Stimulated activated CD4-positive, alpha-beta T cell treated with anti-CD3 and anti-CD28 coated beads, Interleukin-2, amount 100 ng/mL, for 48 hours (primary cell): ENCODE results near the gene ANKS1B.
"Not testable (repeated sequence)": the region's sequence is repeated elsewhere in the genome, so short reads cannot be mapped to it uniquely, and the experiment has no call there.

ENCODE experiments used
- DNase-seq, 2 donors: peaks; one replicate each; pipeline ENCODE4 v3.0.0-alpha.2; 2020

ANKS1B gene

DNA sequence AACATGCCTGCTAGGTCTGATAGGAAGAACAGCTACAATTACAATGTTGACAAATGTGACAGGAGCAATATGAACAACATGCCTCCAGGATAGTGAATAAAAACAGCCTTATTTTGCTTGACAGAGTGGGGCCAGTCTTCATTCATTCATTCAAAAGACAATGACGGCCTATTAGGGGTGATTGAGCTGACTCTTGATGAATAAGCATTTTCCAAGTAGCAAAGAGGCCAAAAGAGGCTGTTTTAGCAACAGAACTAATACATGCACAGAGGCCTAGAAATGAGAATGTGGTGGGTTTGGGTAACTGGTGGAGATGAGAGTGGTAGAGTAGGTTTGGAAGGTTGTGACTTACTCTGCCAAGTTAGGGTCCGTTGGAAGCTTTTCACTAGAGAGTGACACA is 1201.3 kb downstream of the ANKS1B start:
- no peak for DNase-seq

DNA sequence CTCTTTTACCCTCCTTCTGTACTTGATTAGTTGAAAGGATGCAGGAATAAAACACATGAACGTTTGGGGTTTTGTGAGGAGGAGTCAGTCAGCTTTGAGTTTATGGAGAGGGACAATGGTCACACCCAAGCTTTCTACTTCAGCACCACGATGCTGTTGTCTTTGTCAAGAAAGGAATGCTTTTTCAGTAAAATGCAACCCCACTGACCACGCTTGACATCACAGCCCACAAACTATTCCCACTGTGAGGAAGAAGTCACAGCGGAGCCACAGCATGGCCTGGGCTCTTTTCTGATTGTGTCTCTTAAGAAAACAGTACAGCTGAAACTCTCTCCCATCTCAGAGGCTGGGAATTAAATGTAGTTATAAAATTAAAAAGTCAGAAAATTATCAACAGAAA is 1204.5 kb downstream of the ANKS1B start:
- DNase-seq = no peak

DNA sequence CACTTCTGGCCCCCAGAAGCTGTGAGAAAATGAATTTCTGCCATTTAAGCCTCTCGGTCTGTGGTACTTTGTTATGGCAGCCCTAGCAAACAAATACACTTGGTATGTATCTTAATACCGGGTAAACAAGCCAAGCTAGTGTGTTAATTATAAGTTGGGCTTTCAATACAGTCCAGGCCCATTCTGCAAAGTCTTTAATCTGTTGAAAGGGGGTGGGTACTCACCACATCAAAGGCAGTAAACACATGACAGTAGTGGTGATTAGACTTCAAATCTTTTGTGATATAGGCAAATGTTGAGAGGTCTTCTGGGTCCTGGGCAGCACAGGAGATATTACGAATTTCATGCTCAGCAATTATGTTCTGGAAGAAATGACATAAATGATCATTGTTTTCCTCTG is 1211.9 kb downstream of the ANKS1B start:
- no peak for DNase-seq

- no peak for DNase-seq
Measured at GRCh38 chr12:98771811-98772752, 1212.7 kb downstream of the ANKS1B start.

DNA sequence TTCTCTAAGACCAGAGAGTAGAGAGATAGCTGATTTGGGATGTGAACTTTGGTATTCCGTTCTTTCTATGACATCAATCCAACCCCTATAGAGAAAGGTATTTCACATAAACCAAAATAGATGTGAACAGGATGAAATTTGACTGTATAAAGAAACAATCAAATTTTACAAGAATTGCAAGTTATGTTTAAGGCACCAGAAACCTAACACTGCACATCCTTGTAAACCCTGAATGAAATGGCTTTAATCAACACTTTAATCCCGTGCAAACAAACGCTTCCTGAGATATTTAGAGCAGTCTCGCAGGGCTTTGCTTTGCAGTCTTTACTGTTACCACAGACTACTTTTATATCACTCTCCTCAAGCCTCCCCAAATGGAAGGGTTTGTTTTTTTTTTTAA is 1214.5 kb downstream of the ANKS1B start:
- DNase-seq = no peak

GRCh38 chr12:98769068-98769467 is 1215.7 kb downstream of the ANKS1B start:
- no peak for DNase-seq

DNA sequence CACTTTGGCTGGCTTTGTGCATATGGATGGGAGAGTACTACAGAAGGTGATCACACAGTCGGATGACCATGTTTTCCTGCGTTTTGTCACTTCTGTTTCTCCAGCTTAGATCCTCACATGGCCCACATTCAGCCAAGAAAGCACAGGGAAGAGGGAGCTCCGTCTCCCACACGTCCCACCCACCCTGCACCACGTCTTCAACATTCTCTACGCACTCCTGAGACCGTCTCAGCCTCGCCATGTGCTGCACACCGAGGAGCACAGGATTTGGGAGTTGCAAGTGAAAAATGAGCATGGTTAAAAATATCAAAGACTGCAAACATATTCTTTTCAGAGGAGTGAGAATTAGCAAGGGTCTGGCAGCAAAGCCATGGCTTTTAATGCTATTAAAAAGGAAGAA is 1217.5 kb downstream of the ANKS1B start:
- no peak for DNase-seq

DNA sequence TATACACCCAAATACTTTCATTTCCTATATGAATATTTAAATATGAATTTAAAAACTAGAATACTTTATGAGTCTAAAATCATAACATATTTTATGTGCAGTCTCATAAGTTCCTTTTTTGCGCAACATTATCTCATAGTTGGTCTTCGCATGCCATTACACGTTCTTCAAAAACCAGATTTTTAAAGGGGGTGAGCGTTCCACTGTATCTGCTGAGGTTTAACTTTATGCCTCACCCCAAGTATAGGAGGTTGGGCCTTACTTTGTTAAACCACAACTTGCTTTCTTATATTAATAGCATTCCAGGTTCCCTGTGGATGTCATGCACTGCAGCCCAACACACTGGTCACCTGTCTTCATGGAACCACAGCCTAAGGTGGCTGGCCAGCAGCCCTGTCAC is 1221.1 kb downstream of the ANKS1B start:
- DNase-seq = no peak

DNA sequence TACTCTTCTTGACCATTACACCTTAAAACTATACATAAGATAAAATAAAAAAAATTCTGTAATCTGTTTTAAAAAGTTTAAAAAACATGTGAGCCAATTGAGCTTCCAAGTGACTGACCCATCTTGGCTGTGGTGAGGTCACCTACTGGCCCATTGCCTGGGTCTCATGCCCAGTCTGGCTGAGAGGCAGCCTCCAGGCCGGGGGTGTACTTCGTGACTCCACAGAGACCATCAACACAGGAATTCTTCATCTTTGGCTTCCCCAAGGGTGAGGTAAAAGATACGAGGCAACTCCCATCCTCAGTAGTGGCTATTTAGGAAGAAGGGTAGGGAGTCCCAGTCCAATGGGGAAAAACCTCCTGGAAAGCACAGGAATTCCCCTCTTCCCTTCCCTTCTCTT is 1226.4 kb downstream of the ANKS1B start:
- DNase-seq = no peak

- no peak for DNase-seq
Measured at GRCh38 chr12:98757455-98757854, 1227.3 kb downstream of the ANKS1B start.

- DNase-seq = not testable (repeated sequence)
Measured at GRCh38 chr12:98755855-98756254, 1228.9 kb downstream of the ANKS1B start.

- peak; percentile 22 to 26 for DNase-seq
Measured at GRCh38 chr12:98754095-98754494, 1230.6 kb downstream of the ANKS1B start.

- DNase-seq = no peak
Measured at GRCh38 chr12:98752726-98753125, 1232.0 kb downstream of the ANKS1B start.

GRCh38 chr12:98751580-98752115 is 1233.1 kb downstream of the ANKS1B start:
- no peak for DNase-seq

- no peak for DNase-seq
Measured at GRCh38 chr12:98750511-98750910, 1234.2 kb downstream of the ANKS1B start.

GRCh38 chr12:98748463-98748862 is 1236.3 kb downstream of the ANKS1B start:
- no peak for DNase-seq

DNA sequence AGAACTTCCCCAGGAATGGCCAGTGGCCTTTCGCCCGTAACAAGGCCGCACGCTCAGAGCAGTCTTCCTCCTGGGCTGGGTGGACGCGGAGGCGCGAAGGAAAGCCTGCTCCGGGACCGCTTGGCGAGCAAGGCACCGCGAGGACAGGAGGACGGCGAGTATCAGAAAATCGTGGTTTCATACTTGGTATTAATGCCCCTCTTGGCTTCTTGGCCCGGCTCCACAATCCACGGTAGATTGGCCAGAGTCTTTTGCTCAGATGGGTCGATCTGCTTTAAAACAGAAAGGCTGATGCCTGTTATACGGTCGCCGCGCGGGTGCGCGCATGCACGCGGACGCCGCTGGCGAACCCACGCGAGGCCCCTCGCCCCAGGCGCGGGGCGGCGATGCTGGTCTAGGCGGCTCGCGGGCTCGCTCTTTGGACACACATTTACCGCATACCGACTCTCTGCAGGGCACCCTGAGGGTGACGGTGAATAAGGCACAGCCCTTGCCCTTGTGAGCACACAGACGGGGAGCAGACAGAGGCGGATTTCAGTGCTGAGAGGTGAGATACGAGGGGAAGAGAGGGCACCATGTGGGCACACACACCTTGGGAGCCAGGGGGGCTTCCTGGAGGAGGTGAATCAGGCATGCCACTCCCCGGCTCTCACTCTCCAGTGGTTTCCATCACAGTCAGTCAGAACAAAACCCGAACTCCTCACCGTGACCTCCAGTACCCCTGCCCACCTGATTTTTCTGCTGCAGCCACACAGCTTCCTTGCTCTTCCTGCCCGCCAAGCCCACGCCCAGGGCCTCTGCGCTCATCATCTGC is 1239.0 kb downstream of the ANKS1B start:
- peak; percentile 20 to 36 for DNase-seq

GRCh38 chr12:98744680-98745079 is 1240.1 kb downstream of the ANKS1B start:
- no peak for DNase-seq

GRCh38 chr12:98743362-98743953 is 1241.3 kb downstream of the ANKS1B start:
- peak in 1 of 2 donors; percentile 47 for DNase-seq

DNA sequence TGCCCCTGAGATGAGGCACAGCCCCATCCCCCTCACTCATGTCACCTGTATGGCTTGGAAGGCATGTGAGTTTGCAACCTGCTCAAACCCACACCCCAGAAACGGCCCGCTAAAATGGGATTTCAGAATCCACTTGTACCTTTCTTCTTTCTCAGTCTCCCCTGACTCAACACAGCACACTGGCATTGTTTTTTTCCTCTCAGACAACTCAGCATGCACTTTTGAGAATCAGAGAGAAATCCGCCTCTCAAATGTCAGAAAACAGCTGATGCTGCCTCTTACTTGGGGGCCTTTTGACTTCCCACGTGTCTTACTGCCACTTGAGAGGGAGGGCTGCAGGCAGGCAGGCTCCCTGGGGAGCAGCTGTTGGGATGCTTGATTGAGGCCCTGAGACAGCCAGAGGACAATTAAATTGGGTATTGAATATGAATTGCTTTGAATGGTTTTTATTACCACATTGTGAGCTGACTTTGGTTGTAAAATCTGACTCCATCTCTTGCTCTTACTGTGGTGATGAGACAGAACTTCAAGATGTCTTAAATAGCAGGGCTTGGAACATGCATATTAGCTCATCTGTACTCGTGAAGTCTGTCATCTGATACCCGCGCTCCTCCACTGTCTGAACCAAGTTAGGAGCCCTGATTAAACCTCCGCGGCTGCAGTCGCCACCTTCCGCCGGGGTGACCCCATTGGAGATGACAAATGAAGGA is 1243.0 kb downstream of the ANKS1B start:
- peak in 1 of 2 donors; percentile 22 for DNase-seq

- peak; percentile 24 to 25 for DNase-seq
Measured at GRCh38 chr12:98741196-98741555, 1243.6 kb downstream of the ANKS1B start.

- DNase-seq = no peak
Measured at GRCh38 chr12:98740751-98741150, 1244.0 kb downstream of the ANKS1B start.

DNA sequence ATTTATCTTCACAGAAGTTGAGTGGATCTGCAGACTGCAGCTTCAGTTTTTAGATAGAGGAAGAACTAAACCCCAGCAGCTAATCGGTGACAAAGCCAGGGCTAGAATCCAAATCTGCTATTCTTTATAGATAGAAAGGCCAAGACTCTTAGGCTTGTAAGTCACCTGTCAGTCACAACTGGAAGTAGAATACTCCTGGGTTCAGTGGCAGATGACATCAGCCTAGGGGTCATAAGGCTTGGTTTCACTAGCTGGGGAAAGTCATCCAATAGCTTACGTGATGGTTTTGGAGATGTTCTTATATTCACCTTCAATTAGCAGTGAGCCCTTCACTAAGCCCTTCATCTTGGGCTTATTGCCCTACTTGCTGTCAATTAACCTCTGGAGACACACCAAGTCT is 1246.2 kb downstream of the ANKS1B start:
- no peak for DNase-seq
